Lower lobe of right lung (tissue), 2 donors: ENCODE results near the gene FXYD5. TPM values are rescaled to one million over a fixed set of nuclear protein-coding genes. Genes with fewer than 3 reads are reported as not detected.

Source experiments
- ATAC-seq, 2 donors: fragments of 200-7000 bp; cut with Tn5 transposase; one replicate each; pipeline ENCODE4 v1.9.1; 2020 to 2022; ENCODE audit warnings: mild to moderate bottlenecking in 2 of 2, moderate library complexity in 2 of 2
- DNase-seq: peaks from one replicate; pipeline ENCODE4 v3.0.0-alpha.2; 2020
- H3K27ac ChIP-seq: fragments of 200-600 bp; one replicate; pipeline ENCODE4 v1.8.0; 2022
- H3K27me3 ChIP-seq: fragments of 200-600 bp; one replicate; pipeline ENCODE4 v1.8.0; 2022; ENCODE audit warnings: low read depth
- H3K36me3 ChIP-seq: fragments of 200-600 bp; one replicate; pipeline ENCODE4 v1.8.0; 2022; ENCODE audit warnings: mild to moderate bottlenecking
- H3K4me1 ChIP-seq: fragments of 200-600 bp; one replicate; pipeline ENCODE4 v1.8.0; 2022
- H3K4me3 ChIP-seq: fragments of 200-600 bp; one replicate; pipeline ENCODE4 v1.8.0; 2022; ENCODE audit warnings: mild to moderate bottlenecking
- H3K9me3 ChIP-seq: fragments of 200-600 bp; one replicate; pipeline ENCODE4 v1.8.0; 2022
- CTCF ChIP-seq: fragments of 200-600 bp; IDR thresholded peaks from one replicate; pipeline ENCODE4 v1.8.0; 2022; ENCODE audit warnings: antibody characterized with exemption, mild to moderate bottlenecking
- intact Hi-C: fragments of 100-400 bp; cut with DNase I; formaldehyde crosslinking; loops from one replicate; pipeline ENCODE4 v1.11.0; 2022
- total RNA-seq: library from RNA; stranded (reverse); fragmentation: NEBNext Ultra II Directional; extraction: Animal tissue kit (Norgen Biotek cat#: 25700); gene quantifications from one replicate; pipeline ENCODE4 v1.2.1, GENCODE V29; 2021
- donor health status: DM: no; HTN: yes; CAD: no; lungs with severe emphysema.

Gene FXYD5
- total RNA-seq, 1 donor from 2014 or later, result 152 TPM

- peaks cover 32% of the 10 kb centered on the region for H3K36me3 ChIP-seq
- intact Hi-C loops, result no loop called here
- H3K4me1 ChIP-seq, result peaks cover 16% of the 10 kb centered on the region
- ATAC-seq (peak in 1 of 2 donors; percentile 6), DNase-seq (no peak)
- H3K4me3 ChIP-seq, result no peak overlapping the region
- no peak overlapping the region for H3K27ac ChIP-seq
- no peaks in the 10 kb centered on the region for H3K27me3 ChIP-seq
- peaks cover 21% of the 10 kb centered on the region for H3K9me3 ChIP-seq
- no peak for TF ChIP-seq CTCF
Observed at GRCh38 chr19:35169221-35169995, 14.9 kb downstream of the FXYD5 start.

DNA sequence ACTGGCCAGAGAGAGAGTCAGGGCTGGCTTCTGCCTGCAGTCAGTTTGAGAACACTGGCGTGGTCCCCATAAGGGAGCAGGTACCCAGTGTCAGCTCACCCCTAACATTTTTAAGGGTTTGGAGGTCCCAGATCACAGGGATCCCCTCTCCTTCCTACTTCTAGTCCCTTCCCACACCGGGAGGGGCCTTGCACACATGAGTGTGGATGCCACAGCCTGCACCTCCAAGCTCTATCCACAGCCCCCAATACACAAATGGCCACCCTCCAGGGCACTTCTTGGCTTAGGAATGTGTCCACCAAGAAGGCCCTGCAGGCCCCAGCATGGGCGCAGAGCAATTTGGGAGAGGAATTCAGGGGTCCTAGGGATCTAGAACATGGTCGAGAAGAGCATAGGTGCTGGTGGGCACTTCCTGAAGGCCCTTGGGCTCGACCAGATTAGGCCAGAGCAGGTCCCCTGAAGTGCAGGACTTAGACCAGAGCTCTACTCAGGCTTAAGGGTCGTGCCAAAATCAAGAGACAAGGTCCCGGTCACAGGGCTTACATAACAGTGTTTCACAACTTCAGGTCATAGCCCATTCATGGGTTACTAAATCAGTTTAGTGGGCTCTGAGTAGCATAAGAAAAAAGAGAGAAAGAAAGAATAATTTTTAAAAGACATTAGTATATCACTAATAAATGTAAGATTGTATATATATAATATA, 16.0 kb downstream of the FXYD5 start:
- Histone ChIP-seq H3K9me3 (peaks cover 15% of the 10 kb centered on the region), H3K27ac (peak overlapping the region; percentile 1), H3K36me3 (peaks cover 23% of the 10 kb centered on the region), H3K4me3 (no peak overlapping the region), H3K27me3 (no peaks in the 10 kb centered on the region), H3K4me1 (peaks cover 16% of the 10 kb centered on the region)
- DNase-seq (no peak), ATAC-seq (peak; percentile 13 to 75)
- intact Hi-C loops, result no loop called here
- TF ChIP-seq CTCF, result no peak

DNA sequence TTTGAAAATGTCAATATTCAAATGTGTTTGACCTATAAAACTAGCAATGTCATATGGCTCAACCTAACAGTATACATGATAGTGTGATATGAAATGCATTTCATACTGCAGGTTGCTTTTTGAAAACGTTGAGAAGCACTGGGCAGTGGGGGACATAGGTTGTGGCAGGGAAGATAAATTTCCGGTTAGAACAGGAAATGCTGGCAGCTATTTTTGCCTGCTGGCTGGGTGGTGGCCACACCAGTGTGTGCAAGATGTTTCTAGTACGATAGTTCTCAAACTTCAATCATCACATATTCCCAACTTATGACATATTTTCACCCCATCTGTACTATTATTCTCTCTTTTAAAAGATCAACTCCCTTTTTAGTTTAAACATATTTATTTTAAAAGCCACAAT, 17.2 kb downstream of the FXYD5 start:
- Histone ChIP-seq H3K9me3 (peaks cover 3% of the 10 kb centered on the region), H3K27me3 (no peaks in the 10 kb centered on the region), H3K36me3 (peaks cover 11% of the 10 kb centered on the region), H3K4me1 (peaks cover 21% of the 10 kb centered on the region), H3K4me3 (no peak overlapping the region), H3K27ac (no peak overlapping the region)
- no peak for TF ChIP-seq CTCF
- no peak for ATAC-seq
- intact Hi-C loops, result no loop called here
- no peak for DNase-seq

DNA sequence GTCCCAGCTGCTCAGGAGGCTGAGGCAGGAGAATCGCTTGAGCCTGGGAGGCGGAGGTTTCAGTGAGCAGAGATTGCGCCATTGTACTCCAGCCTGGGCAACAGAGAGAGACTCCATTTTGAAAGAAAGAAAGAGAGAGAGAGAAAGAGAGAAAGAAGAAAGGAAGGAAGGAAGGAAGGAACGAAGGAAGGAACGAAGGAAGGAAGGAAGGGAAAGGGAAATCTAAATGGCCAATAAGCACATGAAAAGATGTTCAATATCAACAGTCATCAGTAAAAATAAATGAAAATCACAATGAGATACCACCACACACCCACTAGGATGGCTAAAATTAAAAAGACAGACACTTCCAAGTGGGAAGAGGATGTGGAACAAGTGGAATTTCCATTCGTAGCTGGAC, 19.7 kb downstream of the FXYD5 start:
- H3K27ac ChIP-seq, result no peak overlapping the region
- ATAC-seq, result no peak
- no peaks in the 10 kb centered on the region for H3K9me3 ChIP-seq
- no peaks in the 10 kb centered on the region for H3K27me3 ChIP-seq
- H3K4me1 ChIP-seq, result peaks cover 16% of the 10 kb centered on the region
- intact Hi-C loops, result no loop called here
- DNase-seq, result no peak
- H3K4me3 ChIP-seq, result no peak overlapping the region
- H3K36me3 ChIP-seq, result peaks cover 9% of the 10 kb centered on the region
- no peak for TF ChIP-seq CTCF

DNA sequence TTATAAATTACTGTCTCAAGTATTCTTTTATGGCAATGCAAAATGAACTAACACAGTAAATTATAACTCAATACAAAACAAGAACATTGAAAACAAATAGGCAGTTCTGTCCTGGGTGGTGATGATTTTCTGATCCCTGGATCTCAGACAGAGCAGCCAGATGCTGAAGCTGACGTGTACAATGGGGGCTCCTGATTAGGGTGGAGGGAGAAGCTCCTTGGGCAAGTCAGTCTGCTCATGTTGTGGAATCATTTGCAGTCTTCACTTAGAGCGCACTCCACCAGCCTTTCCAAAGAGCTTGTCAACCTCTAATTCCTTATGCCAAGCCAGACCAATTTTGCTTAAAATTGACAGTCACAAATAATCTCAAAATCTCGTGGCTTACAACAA, 21.6 kb downstream of the FXYD5 start:
- Histone ChIP-seq H3K9me3 (no peaks in the 10 kb centered on the region), H3K36me3 (no peaks in the 10 kb centered on the region), H3K4me3 (no peak overlapping the region), H3K27me3 (no peaks in the 10 kb centered on the region), H3K27ac (no peak overlapping the region), H3K4me1 (peaks cover 16% of the 10 kb centered on the region)
- no peak for TF ChIP-seq CTCF
- ATAC-seq (no peak), DNase-seq (no peak)
- intact Hi-C loops, result no loop called here
